HCT116 (cell line): ENCODE measurements around the gene NOP14. TPM values are rescaled to one million over a fixed set of nuclear protein-coding genes. Genes with fewer than 3 reads are reported as not detected.

Experiments
- ATAC-seq: fragments of 200-7000 bp; cut with Tn5 transposase; 2 replicates; pipeline ENCODE4 v1.9.1; 2020; ENCODE audit warnings: mild to moderate bottlenecking, moderate library complexity
- BruUV-seq: library from RNA; stranded (reverse); fragments of 400-500 nt; replicated peaks from 2 replicates; lab custom pipeline; 2021; lab: Mats Ljungman, UMichigan
- CTCF ChIA-PET: fragments of 300-600 bp; sonication (Branson Sonifier 250); formaldehyde crosslinking; loops from one replicate; lab custom pipeline; 2021; ENCODE audit warnings: antibody characterized with exemption; lab: Charles Lee
- POLR2A ChIA-PET: fragments of 300-600, 350-600 bp; sonication (Branson Sonifier 250); formaldehyde crosslinking; loops from one replicate; lab custom pipeline; 2021; ENCODE audit warnings: antibody characterized with exemption; lab: Charles Lee
- RAD21 ChIA-PET, 2 experiments: fragments of 300-600 bp; sonication (Branson Sonifier 250); formaldehyde crosslinking; loops; one replicate each; lab custom pipeline; 2023; ENCODE audit warnings: low total read pairs in 2 of 2; ENCODE audit not compliant: uncharacterized antibody in 2 of 2, unreplicated experiment in 2 of 2, low non-redundant PET in 1 of 2; lab: Charles Lee
- DNase-seq: peaks from one replicate; pipeline ENCODE4 v3.0.0-alpha.2; 2010; ENCODE audit warnings: low read depth, low spot score
- H2AFZ ChIP-seq: fragments of 200-600 bp; shearing (Covaris generic), sonication (generic); 2 replicates; pipeline ENCODE4 v1.6.1; 2017; ENCODE audit warnings: low read depth, mixed run types, mixed read lengths, antibody characterized with exemption, low read length; ENCODE audit not compliant: poor library complexity, severe bottlenecking
- H3K27ac ChIP-seq: 2 replicates; pipeline ENCODE4 v1.5.1; 2012; ENCODE audit warnings: low read depth, low read length
- H3K27me3 ChIP-seq: fragments of 200-600 bp; sonication (generic); 2 replicates; pipeline ENCODE4 v1.6.1; 2016; ENCODE audit warnings: mixed run types, low read length, mixed read lengths; ENCODE audit not compliant: insufficient read depth
- H3K36me3 ChIP-seq, 2 experiments: fragments of 200-500 bp in 1 of 2; fragments of 200-600 bp in 1 of 2; sonication (Bioruptor generic) in 1 of 2; sonication (generic) in 1 of 2; 2 replicates each; pipeline versions ENCODE4 v1.5.1 to v1.6.1; 2014 to 2016; ENCODE audit warnings: low read length in 2 of 2, inconsistent platforms in 1 of 2, mixed read lengths in 1 of 2, mixed run types in 1 of 2; ENCODE audit not compliant: insufficient read depth in 2 of 2, control insufficient read depth in 1 of 2
- H3K4me1 ChIP-seq, 2 experiments: fragments of 200-600 bp in 1 of 2; sonication (generic) in 1 of 2; 2 replicates each; pipeline versions ENCODE4 v1.5.1 to v1.6.1; 2012 to 2017; ENCODE audit warnings: low read length in 2 of 2, inconsistent platforms in 1 of 2, mild to moderate bottlenecking in 1 of 2, mixed read lengths in 1 of 2, mixed run types in 1 of 2, moderate library complexity in 1 of 2; ENCODE audit not compliant: insufficient read depth in 2 of 2, control insufficient read depth in 1 of 2
- H3K4me2 ChIP-seq: fragments of 200-600 bp; sonication (generic); 2 replicates; pipeline ENCODE4 v1.6.1; 2017; ENCODE audit warnings: mixed run types, low read length, mixed read lengths
- H3K4me3 ChIP-seq, 2 experiments: fragments of 200-600 bp in 1 of 2; sonication (generic) in 1 of 2; replicated peaks in 1 of 2; 2 replicates each; pipeline ENCODE4 v1.5.1; 2011 to 2016; ENCODE audit warnings: low read length in 2 of 2, control low read depth in 1 of 2, low read depth in 1 of 2, mild to moderate bottlenecking in 1 of 2, mixed read lengths in 1 of 2, mixed run types in 1 of 2
- H3K79me2 ChIP-seq: fragments of 200-600 bp; sonication (generic); 2 replicates; pipeline ENCODE4 v1.6.1; 2017; ENCODE audit warnings: mild to moderate bottlenecking, mixed run types, low read length, moderate library complexity, mixed read lengths; ENCODE audit not compliant: insufficient read depth
- H3K9ac ChIP-seq: fragments of 200-600 bp; sonication (generic); 2 replicates; pipeline ENCODE4 v1.6.1; 2016; ENCODE audit warnings: low read length, mixed read lengths
- H3K9me2 ChIP-seq: fragments of 200-600 bp; sonication (generic), shearing (Covaris generic); 2 replicates; pipeline ENCODE4 v1.6.1; 2017; ENCODE audit warnings: mixed run types, mild to moderate bottlenecking, moderate library complexity; ENCODE audit not compliant: insufficient read depth
- H3K9me3 ChIP-seq, 2 experiments: fragments of 200-500 bp in 1 of 2; fragments of 200-600 bp in 1 of 2; sonication (Bioruptor generic) in 1 of 2; sonication (generic) in 1 of 2; 2 replicates each; pipeline ENCODE4 v1.6.1; 2014 to 2017; ENCODE audit warnings: low read length in 2 of 2, mixed read lengths in 2 of 2, inconsistent platforms in 1 of 2, low read depth in 1 of 2, mild to moderate bottlenecking in 1 of 2, mixed run types in 1 of 2, moderate library complexity in 1 of 2; ENCODE audit not compliant: control insufficient read depth in 1 of 2, insufficient read depth in 1 of 2
- H4K20me1 ChIP-seq: fragments of 200-600 bp; sonication (generic), shearing (Covaris generic); 2 replicates; pipeline ENCODE4 v1.6.1; 2017; ENCODE audit warnings: mixed run types, mild to moderate bottlenecking, moderate library complexity; ENCODE audit not compliant: insufficient read depth
- JUND ChIP-seq: IDR thresholded peaks from 2 replicates; pipeline ENCODE4 v1.6.1; 2012
- POLR2AphosphoS5 ChIP-seq: IDR thresholded peaks from 2 replicates; pipeline ENCODE4 v1.6.1; 2011; ENCODE audit warnings: mild to moderate bottlenecking, low read depth, low read length, moderate library complexity
- RAD21 ChIP-seq: IDR thresholded peaks from 2 replicates; pipeline ENCODE4 v1.6.1; 2012; ENCODE audit warnings: low read depth, mild to moderate bottlenecking
- SIN3A ChIP-seq: IDR thresholded peaks from 2 replicates; pipeline ENCODE4 v1.6.1; 2012; ENCODE audit warnings: low read depth
- TCF7L2 ChIP-seq: IDR thresholded peaks from 2 replicates; pipeline ENCODE4 v1.7.0; 2011; ENCODE audit warnings: borderline replicate concordance, inconsistent platforms; ENCODE audit not compliant: insufficient read depth, insufficient read length; ENCODE audit errors: extremely low read depth
- ZNF274 ChIP-seq: fragments of 200-500 bp; sonication (Bioruptor generic); IDR thresholded peaks from 2 replicates; pipeline ENCODE4 v1.6.1; 2014; ENCODE audit warnings: mild to moderate bottlenecking, low read depth, low read length, inconsistent platforms
- intact Hi-C: fragments of 100-400 bp; cut with micrococcal nuclease; formaldehyde crosslinking; loops from 2 replicates; pipeline ENCODE4 v1.10.0; 2022
- total RNA-seq: library from RNA; stranded (reverse); gene quantifications from one replicate; pipeline ENCODE4 v1.2.1, GENCODE V29; 2021; ENCODE audit not compliant: unreplicated experiment
- TF ChIP-seq, protein P1 (sequence below): IDR thresholded peaks from 2 replicates; pipeline ENCODE4 v1.6.1; 2012
- TF ChIP-seq, protein P2 (sequence below): IDR thresholded peaks from 2 replicates; pipeline ENCODE4 v1.6.1; 2012; ENCODE audit warnings: low read depth

NOP14 gene
- total RNA-seq, 1 experiment from 2014 or later = 67.3 TPM

DNA sequence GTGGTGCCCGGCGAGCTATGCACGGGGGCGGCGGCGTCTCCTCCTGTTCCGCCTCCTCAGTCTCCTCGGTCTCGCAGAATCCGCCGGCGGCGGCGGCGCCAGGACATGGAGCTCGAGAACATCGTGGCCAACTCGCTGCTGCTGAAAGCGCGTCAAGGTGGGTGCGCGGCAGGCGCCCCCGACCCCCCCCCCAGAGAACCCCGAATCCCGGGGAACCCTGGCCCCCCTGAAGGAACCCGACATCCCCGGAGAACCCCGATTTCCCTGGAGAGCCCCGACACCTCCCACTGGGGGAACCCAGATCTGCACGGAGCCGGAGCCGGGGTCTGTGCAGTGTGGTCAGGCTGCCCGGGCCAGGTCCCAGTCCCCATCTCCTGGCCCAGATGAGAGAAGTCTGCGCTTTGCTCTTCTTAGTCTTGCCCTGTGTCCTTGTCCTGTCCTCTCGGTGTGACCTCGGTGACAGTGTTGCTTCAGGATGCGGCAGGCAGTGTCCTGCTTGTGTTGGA lies 813 bp upstream of the NOP14 start (continued):
- no peak for TF ChIP-seq JUND
- TF ChIP-seq, all 23 proteins: peak for 0

DNA sequence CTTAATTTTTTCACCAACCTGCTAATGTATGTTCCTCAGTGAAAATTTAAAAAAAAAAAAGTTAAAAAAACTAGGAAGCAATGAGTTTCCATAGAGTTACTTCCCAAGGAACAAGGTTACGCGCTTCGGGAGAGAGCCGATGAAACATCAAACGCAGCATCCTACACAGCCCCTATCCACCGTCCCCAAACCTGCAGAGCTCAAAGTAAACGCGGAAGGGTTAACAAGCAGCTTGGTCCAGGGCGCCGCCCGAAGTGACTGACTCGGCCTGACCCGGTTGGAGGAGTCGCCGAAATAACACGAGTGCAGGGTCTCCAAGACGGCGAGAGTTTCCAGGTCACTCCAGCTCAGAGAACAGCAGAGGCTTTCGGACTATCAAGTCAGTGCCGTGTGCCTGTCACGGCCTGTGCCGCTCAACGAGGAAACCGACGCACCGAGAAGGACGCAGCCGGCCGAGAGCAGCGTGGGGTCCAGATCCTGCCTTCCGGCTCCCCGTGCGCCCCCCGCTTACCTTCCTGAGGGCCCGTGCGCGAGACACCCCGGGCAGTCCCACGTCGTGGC lies 512 bp downstream of the NOP14 start:
- Histone ChIP-seq H3K4me3 (peak overlapping the region; percentile 63 to 94), H2AFZ (no peak overlapping the region), H3K4me1 (peaks cover 12 to 23% of the 10 kb centered on the region in 2 experiments; a peak in 3 of 4 replicates), H3K79me2 (peaks cover 51% of the 10 kb centered on the region), H3K9me2 (no peaks in the 10 kb centered on the region), H3K4me2 (peak overlapping the region; percentile 91), H3K9ac (peak overlapping the region; percentile 97), H3K36me3 (peaks cover 14 to 21% of the 10 kb centered on the region in 2 experiments), H4K20me1 (peaks cover 6% of the 10 kb centered on the region; the same call in 1 of the 2 replicates), H3K27ac (peak overlapping the region; percentile 81), H3K9me3 (no peaks in the 10 kb centered on the region), H3K27me3 (no peaks in the 10 kb centered on the region)
- ATAC-seq (peak; percentile 37), DNase-seq (peak; percentile 12)
- ChIA-PET POLR2A (interaction anchor here (0.7 to 1.2 kb wide), 2 partner anchors 11 to 26 kb away, joined by 3 to 4 read pairs; no protein-coding TSS in a partner anchor), CTCF (interaction anchor here (1.0 to 3.9 kb wide), 4 partner anchors 13 to 199 kb away, joined by 3 to 23 read pairs (median 4); no protein-coding TSS in a partner anchor), RAD21 (no interaction called here)
- intact Hi-C loops = no loop called here
- BruUV-seq = no TSS peak
- no peak for TF ChIP-seq SIN3A
- TF ChIP-seq TCF7L2 = peak; percentile 36
- TF ChIP-seq POLR2AphosphoS5 = no peak
- TF ChIP-seq, protein P1, sequence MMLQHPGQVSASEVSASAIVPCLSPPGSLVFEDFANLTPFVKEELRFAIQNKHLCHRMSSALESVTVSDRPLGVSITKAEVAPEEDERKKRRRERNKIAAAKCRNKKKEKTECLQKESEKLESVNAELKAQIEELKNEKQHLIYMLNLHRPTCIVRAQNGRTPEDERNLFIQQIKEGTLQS = no peak
- no peak for TF ChIP-seq ZNF274
- no peak for TF ChIP-seq RAD21
- TF ChIP-seq, protein P2, sequence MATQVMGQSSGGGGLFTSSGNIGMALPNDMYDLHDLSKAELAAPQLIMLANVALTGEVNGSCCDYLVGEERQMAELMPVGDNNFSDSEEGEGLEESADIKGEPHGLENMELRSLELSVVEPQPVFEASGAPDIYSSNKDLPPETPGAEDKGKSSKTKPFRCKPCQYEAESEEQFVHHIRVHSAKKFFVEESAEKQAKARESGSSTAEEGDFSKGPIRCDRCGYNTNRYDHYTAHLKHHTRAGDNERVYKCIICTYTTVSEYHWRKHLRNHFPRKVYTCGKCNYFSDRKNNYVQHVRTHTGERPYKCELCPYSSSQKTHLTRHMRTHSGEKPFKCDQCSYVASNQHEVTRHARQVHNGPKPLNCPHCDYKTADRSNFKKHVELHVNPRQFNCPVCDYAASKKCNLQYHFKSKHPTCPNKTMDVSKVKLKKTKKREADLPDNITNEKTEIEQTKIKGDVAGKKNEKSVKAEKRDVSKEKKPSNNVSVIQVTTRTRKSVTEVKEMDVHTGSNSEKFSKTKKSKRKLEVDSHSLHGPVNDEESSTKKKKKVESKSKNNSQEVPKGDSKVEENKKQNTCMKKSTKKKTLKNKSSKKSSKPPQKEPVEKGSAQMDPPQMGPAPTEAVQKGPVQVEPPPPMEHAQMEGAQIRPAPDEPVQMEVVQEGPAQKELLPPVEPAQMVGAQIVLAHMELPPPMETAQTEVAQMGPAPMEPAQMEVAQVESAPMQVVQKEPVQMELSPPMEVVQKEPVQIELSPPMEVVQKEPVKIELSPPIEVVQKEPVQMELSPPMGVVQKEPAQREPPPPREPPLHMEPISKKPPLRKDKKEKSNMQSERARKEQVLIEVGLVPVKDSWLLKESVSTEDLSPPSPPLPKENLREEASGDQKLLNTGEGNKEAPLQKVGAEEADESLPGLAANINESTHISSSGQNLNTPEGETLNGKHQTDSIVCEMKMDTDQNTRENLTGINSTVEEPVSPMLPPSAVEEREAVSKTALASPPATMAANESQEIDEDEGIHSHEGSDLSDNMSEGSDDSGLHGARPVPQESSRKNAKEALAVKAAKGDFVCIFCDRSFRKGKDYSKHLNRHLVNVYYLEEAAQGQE = no peak
- TF ChIP-seq JUND = no peak
